ENCODE results near the gene MUC4.

DNA sequence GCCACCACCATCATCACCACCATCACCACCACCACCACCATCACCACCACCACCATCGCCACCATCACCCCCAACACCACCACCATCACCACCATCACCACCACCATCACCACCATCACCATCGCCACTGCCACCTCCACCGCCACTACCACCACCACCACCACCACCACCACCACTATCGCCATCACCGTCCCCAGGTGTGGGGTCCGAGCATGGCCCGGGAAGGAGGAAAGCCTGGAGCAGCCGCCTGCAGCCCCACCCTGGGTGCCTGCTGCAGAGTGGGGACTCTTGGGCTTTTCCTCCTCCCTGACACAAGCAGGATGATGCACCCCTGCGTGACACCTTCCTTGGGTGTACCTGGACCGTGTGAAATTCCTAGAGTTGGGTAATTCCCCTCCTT lies 43.9 kb downstream of the MUC4 start:
- TF ChIP-seq CTCF (IDR thresholded peaks at IDR 0.05) (no peak), POLR2A (IDR thresholded peaks at IDR 0.05) (no peak)
